Neural crest cell (in vitro differentiated cells): ENCODE measurements around the gene LAMP5. TPM values are rescaled to one million over a fixed set of nuclear protein-coding genes. Genes with fewer than 3 reads are reported as not detected.

Source experiments
- DNase-seq: peaks from one replicate; pipeline ENCODE4 v3.0.0; 2021; ENCODE audit warnings: low read depth, mixed read lengths, low spot score
- H3K27ac Mint-ChIP-seq: one replicate; pipeline ENCODE4 v1.8.0; 2021; ENCODE audit warnings: mild to moderate bottlenecking, mixed read lengths; ENCODE audit not compliant: unreplicated experiment
- H3K27me3 Mint-ChIP-seq: 2 replicates; pipeline ENCODE4 v1.8.0; 2021; ENCODE audit warnings: low read depth, mild to moderate bottlenecking, mixed read lengths
- H3K36me3 Mint-ChIP-seq: 2 replicates; pipeline ENCODE4 v1.8.0; 2021; ENCODE audit warnings: low read depth, mild to moderate bottlenecking, mixed read lengths
- H3K4me1 Mint-ChIP-seq: 2 replicates; pipeline ENCODE4 v1.8.0; 2021; ENCODE audit warnings: mixed read lengths
- H3K4me3 Mint-ChIP-seq: one replicate; pipeline ENCODE4 v1.8.0; 2021; ENCODE audit warnings: mild to moderate bottlenecking, mixed read lengths
- H3K9me3 Mint-ChIP-seq: 2 replicates; pipeline ENCODE4 v1.8.0; 2021; ENCODE audit warnings: mixed read lengths
- long read RNA-seq: library from polyadenylated mRNA; unstranded; transcript quantifications from one replicate; pipeline ENCODE4 v2.0.0, GENCODE V29; 2020
- total RNA-seq: library from RNA; stranded (reverse); gene quantifications from 2 replicates; pipeline ENCODE4 v1.2.1, GENCODE V29; 2021
- TF ChIP-seq, protein P1 (sequence below): fragments of 200-600 bp; sonication (generic); conservative IDR thresholded peaks from 2 replicates; pipeline ENCODE4 v1.5.0; 2021; ENCODE audit warnings: antibody characterized with exemption, mild to moderate bottlenecking

LAMP5 gene
- total RNA-seq, result 0.98 and 1.0 TPM in 2 replicates
- long read RNA-seq, partial matches to known transcripts, result 0 of 7 reads
- long read RNA-seq, other reads (novel, unspliced or antisense), result 4 of 7 reads

DNA sequence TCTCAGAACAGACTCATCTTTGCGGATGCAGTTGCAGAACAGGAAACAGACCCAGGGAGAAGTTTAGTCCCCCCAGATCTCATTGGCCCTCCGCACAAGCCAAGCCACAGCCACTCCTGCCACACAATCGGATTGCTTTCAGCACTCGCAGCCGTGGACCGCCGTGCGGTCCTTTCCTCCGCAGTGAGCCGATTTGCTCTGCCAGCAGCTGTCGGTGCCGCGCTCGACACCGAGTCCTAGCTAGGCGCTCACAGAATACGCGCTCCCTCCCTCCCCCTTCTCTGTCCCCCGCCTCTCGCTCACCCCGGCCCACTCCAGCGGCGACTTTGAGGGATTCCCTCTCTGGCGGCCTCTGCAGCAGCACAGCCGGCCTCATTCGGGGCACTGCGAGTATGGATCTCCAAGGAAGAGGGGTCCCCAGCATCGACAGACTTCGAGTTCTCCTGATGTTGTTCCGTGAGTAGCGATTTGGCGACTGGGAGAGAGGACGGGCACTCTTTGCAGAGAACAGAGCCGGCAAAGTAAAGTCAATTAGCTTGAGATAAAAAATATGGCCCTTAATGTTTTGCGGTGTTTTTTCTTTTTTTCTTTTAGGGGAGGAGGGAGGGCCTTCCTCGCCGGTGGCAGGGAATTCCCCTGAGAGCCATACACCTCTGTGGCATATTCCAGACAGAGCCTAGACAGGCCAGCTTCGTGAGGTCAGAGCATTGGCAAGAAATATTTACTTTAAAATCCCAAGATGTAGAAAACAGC is at the start of gene LAMP5:
Gene LAMP5, plus strand, starts transcription at position 130 of the 753 bp plus-strand sequence. Its CDS starts 263 bp downstream, at position 393.
- peak; percentile 55 for DNase-seq
- no peaks in the 10 kb centered on the region for H3K9me3 Mint-ChIP-seq
- H3K36me3 Mint-ChIP-seq, result no peaks in the 10 kb centered on the region
- H3K4me3 Mint-ChIP-seq, result peak within 1 kb of the TSS; percentile 84
- peaks cover 90% of the 10 kb centered on the region for H3K27me3 Mint-ChIP-seq
- peak within 1 kb of the TSS; percentile 46 for H3K27ac Mint-ChIP-seq
- TF ChIP-seq, protein P1, sequence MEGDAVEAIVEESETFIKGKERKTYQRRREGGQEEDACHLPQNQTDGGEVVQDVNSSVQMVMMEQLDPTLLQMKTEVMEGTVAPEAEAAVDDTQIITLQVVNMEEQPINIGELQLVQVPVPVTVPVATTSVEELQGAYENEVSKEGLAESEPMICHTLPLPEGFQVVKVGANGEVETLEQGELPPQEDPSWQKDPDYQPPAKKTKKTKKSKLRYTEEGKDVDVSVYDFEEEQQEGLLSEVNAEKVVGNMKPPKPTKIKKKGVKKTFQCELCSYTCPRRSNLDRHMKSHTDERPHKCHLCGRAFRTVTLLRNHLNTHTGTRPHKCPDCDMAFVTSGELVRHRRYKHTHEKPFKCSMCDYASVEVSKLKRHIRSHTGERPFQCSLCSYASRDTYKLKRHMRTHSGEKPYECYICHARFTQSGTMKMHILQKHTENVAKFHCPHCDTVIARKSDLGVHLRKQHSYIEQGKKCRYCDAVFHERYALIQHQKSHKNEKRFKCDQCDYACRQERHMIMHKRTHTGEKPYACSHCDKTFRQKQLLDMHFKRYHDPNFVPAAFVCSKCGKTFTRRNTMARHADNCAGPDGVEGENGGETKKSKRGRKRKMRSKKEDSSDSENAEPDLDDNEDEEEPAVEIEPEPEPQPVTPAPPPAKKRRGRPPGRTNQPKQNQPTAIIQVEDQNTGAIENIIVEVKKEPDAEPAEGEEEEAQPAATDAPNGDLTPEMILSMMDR, result no peak
- peaks cover 39% of the 10 kb centered on the region for H3K4me1 Mint-ChIP-seq

DNA sequence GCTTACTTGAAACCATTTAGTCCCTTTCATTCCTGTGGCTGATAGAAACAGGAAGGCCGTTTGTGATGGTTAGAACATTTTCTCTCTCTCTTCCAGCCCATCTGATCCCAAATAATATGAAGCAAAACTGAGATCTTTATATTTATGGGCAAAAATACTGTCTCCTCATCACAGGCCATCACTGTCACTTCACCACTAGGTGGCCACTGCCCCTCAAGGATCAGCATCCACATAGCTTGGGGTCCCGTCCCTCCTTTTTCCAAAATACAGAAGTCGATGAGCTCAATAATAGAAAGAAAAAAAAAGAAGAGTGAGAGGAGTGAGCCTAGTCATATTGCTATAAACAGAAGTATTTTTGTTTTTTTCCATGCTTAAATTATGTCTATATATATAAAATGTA is 46.4 kb upstream of the LAMP5 start:
- TF ChIP-seq, protein P1, result peak; percentile 67
- Mint-ChIP-seq H3K36me3 (peaks cover 36% of the 10 kb centered on the region), H3K27ac (no peak overlapping the region), H3K27me3 (no peaks in the 10 kb centered on the region), H3K9me3 (peaks cover 10% of the 10 kb centered on the region), H3K4me3 (no peak overlapping the region), H3K4me1 (no peaks in the 10 kb centered on the region)
- no peak for DNase-seq

GRCh38 chr20:9474835-9475415 is 39.5 kb upstream of the LAMP5 start:
- Mint-ChIP-seq H3K27me3 (no peaks in the 10 kb centered on the region), H3K4me1 (peaks cover 5% of the 10 kb centered on the region), H3K9me3 (no peaks in the 10 kb centered on the region), H3K36me3 (peaks cover 25% of the 10 kb centered on the region), H3K27ac (no peak overlapping the region), H3K4me3 (no peak overlapping the region)
- no peak for DNase-seq
- TF ChIP-seq, protein P1, result no peak

DNA sequence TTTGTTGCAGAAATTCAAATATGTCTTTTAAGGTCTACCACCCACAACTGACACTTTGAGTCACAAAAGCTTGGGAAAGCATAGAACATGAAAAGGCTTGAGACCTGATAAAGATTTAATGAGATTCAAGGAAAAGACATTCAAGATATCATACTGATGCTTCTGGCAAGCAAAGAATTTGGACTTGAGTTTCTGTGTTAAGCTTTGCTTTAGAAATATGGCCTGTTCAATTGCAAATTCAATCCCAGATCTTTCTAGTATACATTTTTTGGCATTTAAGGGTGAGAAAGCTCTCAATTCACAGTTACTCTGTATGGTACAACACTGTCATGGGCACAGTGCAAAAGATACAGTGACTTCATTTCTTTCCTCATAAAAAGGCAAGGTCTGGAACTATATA is 38.9 kb upstream of the LAMP5 start:
- Mint-ChIP-seq H3K4me3 (no peak overlapping the region), H3K27ac (no peak overlapping the region), H3K9me3 (no peaks in the 10 kb centered on the region), H3K36me3 (peaks cover 25% of the 10 kb centered on the region), H3K27me3 (no peaks in the 10 kb centered on the region), H3K4me1 (peaks cover 5% of the 10 kb centered on the region)
- no peak for DNase-seq
- TF ChIP-seq, protein P1, result no peak

- no peak for DNase-seq
- Mint-ChIP-seq H3K9me3 (no peaks in the 10 kb centered on the region), H3K27me3 (no peaks in the 10 kb centered on the region), H3K36me3 (peaks cover 29% of the 10 kb centered on the region), H3K4me3 (no peak overlapping the region), H3K4me1 (peaks cover 5% of the 10 kb centered on the region), H3K27ac (no peak overlapping the region)
- TF ChIP-seq, protein P1, result no peak
Observed at GRCh38 chr20:9476174-9476573, 38.2 kb upstream of the LAMP5 start.
